Stimulated activated CD4-positive, alpha-beta T cell treated with anti-CD3 and anti-CD28 coated beads, Interleukin-1b, Interleukin-23, amount 100 ng/mL, for 24 hours (primary cell): ENCODE results near the gene ORC6.
A peak's percentile ranks its signal among the peaks of the same experiment; 100 is the strongest.
"Not testable (repeated sequence)": the region's sequence is repeated elsewhere in the genome, so short reads cannot be mapped to it uniquely, and the experiment has no call there.

Experiments used
- DNase-seq, 4 experiments: peaks; one replicate each; pipeline ENCODE4 v3.0.0-alpha.2; 2020; ENCODE audit warnings: low read depth in 4 of 4, low spot score in 1 of 4

ORC6 gene

GRCh38 chr16:46689365-46690280 lies at the start of gene ORC6:
Gene ORC6, plus strand, starts transcription at chr16:46689659. Its CDS starts 47 bp downstream, at chr16:46689706.
- DNase-seq, result peak; percentile 88 to 98 (median 97)

- no peak for DNase-seq
Observed at GRCh38 chr16:46648656-46649055, 40.8 kb upstream of the ORC6 start.

- DNase-seq, result no peak
Observed at GRCh38 chr16:46649588-46650253, 39.7 kb upstream of the ORC6 start.

GRCh38 chr16:46650254-46650623 lies 39.2 kb upstream of the ORC6 start:
- no peak for DNase-seq

GRCh38 chr16:46651305-46651704 lies 38.2 kb upstream of the ORC6 start:
- no peak for DNase-seq

- no peak for DNase-seq
Observed at GRCh38 chr16:46658925-46659324, 30.5 kb upstream of the ORC6 start.

GRCh38 chr16:46662123-46662522 lies 27.3 kb upstream of the ORC6 start:
- no peak for DNase-seq

- DNase-seq, result no peak
Observed at GRCh38 chr16:46673320-46674013, 16.0 kb upstream of the ORC6 start.

GRCh38 chr16:46677943-46678342 lies 11.5 kb upstream of the ORC6 start:
- not testable (repeated sequence) for DNase-seq

- not testable (repeated sequence) for DNase-seq
Observed at GRCh38 chr16:46681867-46682266, 7.6 kb upstream of the ORC6 start.

- DNase-seq, result no peak
Observed at GRCh38 chr16:46686815-46687473, 2.5 kb upstream of the ORC6 start.

GRCh38 chr16:46687486-46687885 lies 2.0 kb upstream of the ORC6 start:
- DNase-seq, result no peak

- no peak for DNase-seq
Observed at GRCh38 chr16:46688101-46688653, 1.3 kb upstream of the ORC6 start.

GRCh38 chr16:46688654-46689364 lies 650 bp upstream of the ORC6 start, which contains the start of gene VPS35:
Gene VPS35, minus strand, starts transcription at chr16:46689178. Its CDS starts 45 bp downstream, at chr16:46689133.
- DNase-seq, result peak; percentile 97 to 100 (median 99)

- no peak for DNase-seq
Observed at GRCh38 chr16:46690281-46691178, 1.1 kb downstream of the ORC6 start.

GRCh38 chr16:46691726-46692125 lies 2.3 kb downstream of the ORC6 start:
- DNase-seq, result no peak

- no peak for DNase-seq
Observed at GRCh38 chr16:46693598-46693997, 4.1 kb downstream of the ORC6 start.

GRCh38 chr16:46695937-46696336 lies 6.5 kb downstream of the ORC6 start:
- no peak for DNase-seq

- DNase-seq, result no peak
Observed at GRCh38 chr16:46696957-46697356, 7.5 kb downstream of the ORC6 start.
